ENCODE results near the gene C4orf50.

Gene C4orf50

DNA sequence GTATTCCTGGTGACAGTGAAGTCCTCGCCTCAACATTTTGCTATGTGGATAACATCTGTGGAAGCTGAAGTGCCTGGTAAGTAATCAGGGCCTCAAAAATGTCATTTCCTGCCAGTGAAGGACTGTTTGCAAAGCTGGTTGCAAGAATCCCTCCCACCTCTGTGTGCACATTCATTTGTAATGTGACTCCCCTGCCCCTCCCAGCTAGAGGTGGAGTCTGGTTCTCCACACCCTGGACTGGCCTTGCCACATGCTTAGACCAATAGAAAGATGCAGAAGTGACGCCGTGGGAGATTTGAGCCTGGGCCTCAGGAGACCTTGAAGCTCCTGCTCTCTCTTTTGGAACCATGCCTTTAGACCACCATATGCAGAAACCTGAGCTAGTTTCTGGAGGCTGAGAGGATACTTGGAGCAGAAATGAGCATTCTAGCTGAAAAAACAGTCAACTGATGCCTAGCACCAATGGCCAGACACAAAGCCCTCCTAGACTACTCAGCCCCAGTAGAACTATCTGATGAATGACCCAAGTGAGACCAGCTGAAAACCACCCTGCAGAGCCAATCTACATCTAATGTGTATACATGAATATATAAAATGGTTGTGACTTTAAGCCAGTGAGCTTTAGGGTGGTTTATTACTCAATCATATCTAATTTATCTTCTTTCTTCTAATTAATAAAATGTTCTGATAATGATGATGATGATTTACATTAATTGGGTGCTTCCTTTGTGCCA, 77.6 kb downstream of the C4orf50 start:
- no peak for DNase-seq

GRCh38 chr4:5933996-5934831, 84.0 kb downstream of the C4orf50 start:
- no peak for DNase-seq

DNA sequence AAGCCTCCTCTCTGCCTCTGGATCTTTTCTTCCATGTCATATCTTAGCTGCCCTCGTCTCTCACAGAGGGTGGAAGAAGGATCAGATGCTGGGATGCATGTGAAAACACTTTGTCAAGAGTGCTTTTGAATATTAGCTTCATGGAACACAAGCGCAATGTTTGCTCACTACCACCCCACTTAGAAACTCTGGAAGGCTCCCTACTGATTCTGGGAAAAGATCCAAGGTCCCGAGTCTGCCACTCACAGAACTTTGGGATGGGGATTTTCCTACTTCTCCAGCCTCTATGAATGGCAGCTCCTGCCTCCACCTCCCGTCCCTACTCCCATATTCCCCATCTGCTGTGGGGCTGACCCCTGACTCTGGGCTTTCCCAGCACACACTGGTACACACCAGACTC, 85.1 kb downstream of the C4orf50 start:
- no peak for DNase-seq

GRCh38 chr4:5932035-5932568, 86.1 kb downstream of the C4orf50 start:
- no peak for DNase-seq

DNA sequence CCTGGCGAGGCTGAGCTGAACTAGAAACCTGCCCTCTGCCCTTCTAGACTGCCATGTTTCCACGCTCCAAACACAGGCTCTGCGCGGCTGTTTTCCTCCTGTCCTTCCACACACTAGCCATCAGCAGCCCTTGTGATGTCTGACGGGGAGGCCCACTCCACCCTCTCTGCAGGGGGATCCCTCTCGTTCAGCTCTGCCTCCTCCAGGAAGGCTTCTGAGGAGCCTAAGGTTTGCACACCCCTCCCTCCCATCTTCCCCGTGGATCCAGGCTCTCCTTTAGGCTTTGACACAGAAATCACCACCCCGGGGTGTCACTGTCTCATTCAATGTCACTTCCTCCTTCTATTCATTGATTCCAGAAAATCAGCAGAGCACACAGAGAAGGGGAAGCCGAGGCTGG, 86.7 kb downstream of the C4orf50 start:
- no peak for DNase-seq

DNA sequence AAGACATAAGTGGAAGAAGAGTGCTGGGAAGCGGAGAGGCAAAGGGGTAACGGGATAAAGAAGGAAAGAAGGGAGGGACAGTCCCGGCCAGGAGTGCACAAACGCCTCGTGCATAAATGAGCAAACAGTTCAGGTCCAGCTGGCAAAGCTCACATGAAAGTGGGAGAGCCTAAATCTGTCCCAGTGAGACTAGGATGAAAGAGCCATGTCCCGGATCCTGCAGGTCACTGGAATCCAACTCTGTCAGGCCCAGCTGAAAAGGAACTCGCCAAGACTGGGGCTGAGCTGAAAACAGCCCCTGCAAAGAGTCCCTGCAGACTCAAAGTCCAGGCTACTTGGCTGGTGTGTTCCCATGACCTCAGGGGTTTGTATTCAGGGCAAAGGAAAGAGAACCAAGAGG, 87.4 kb downstream of the C4orf50 start:
- DNase-seq = no peak

- DNase-seq = no peak
Observed at GRCh38 chr4:5930456-5930855, 87.8 kb downstream of the C4orf50 start.

GRCh38 chr4:5928844-5929420, 89.3 kb downstream of the C4orf50 start:
- no peak for DNase-seq

- DNase-seq = no peak
Observed at GRCh38 chr4:5928274-5928673, 90.0 kb downstream of the C4orf50 start.

GRCh38 chr4:5927747-5928146, 90.5 kb downstream of the C4orf50 start:
- no peak for DNase-seq

DNA sequence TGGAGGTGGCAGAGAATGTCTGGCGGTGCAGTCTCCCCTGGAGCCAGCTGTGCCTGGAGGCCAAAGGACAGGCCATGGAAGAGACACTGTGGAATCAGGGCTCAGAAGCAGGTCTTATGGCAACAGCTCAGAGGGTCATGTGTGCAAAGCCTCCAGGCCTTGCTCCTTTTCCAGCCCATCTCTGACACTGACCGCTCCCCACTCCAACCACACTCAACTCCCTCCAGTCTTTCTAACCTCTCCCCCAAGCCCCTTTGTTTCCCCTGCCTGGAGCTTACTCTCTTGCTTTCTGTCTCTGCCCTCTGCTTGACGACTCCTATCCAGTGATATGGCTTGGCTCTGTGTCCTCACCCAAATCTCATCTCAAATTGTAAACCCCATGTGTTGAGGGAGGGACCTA, 91.1 kb downstream of the C4orf50 start:
- DNase-seq = no peak

GRCh38 chr4:5926598-5926997, 91.6 kb downstream of the C4orf50 start:
- DNase-seq = no peak

- no peak for DNase-seq
Observed at GRCh38 chr4:5925419-5926200, 92.6 kb downstream of the C4orf50 start.

- no peak for DNase-seq
Observed at GRCh38 chr4:5924461-5925125, 93.6 kb downstream of the C4orf50 start.

GRCh38 chr4:5923376-5923775, 94.9 kb downstream of the C4orf50 start:
- no peak for DNase-seq

DNA sequence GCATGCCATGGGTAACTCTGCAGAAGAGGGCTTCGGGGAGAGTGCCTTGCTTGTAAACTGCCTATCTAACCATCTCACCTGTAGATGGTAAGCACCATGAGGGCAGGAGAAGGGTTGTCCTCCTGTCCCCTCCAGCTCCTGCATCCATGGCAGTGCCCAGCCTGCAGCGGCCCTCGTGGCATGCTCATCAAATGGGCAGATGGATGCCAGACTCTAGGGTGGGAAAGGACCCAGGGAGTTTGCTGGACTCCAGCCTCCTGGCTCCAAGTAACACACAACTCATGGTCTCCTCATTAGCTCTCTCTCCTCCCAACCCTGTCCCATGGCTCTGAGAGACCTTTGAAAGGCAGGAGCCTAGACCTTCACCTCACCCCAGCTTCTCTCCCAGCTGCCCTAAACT, 95.7 kb downstream of the C4orf50 start:
- no peak for DNase-seq

- no peak for DNase-seq
Observed at GRCh38 chr4:5921981-5922380, 96.2 kb downstream of the C4orf50 start.

DNA sequence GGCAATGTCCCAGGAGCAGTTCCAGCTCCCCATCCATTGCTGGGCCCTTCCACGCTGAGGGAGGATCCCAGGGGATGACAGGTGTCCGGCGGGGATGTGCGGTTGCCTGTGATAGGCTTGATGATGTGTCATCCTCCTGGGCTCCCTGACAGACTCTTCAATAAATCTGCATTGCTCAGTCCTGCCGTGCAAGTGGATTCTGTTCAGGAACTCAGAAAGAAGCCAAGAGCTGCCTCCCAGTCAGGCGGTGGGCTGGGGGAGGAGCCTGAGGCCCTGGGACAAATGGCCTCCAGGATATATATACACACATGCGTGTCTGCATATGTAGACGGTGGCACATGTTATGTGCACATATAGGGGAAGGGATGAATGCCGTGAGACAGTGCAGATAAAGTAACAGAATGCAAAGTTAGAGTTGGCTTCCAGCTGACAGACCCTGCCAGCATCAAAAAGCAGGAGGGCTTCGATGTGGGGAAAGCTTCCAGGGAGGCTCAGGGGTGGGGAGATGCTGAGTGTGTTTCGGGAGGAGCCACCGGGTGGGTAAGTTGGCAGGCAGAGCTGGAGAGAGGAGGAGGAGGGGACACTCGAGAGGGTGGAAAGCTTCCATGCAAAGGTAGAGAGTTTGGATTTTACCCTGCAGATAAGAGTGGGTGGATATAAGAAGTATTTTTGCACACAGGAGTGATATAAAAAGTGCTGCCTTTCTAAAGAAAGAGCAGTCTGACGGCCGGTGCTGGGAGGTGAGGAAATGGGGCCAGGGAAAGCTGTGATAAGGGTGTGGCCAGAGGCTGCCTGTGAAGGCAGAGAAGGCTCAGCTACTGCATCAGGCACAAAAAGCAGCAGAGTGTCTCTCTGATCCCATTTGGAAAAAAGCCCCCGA, 96.9 kb downstream of the C4orf50 start:
- no peak for DNase-seq

DNA sequence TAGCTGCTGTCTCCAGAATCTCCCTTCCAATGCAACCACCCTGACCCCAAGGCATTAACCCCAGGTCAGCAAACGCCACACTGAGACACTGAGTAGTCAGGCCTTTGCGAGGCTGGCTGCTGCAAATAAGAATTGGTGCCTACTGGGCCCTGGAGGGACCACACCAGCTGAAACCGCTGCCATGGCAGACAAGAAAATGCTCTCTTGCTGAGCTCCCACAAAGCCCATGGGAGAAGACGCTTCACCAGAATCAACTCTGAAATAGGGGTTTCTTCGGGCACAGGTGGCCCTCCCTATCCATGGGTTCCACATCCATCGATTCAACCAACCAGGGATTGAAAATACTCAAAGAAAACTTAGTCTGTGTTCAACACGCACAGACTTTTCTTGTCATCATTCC, 98.7 kb downstream of the C4orf50 start:
- no peak for DNase-seq

- no peak for DNase-seq
Observed at GRCh38 chr4:5919044-5919443, 99.2 kb downstream of the C4orf50 start.

- DNase-seq = no peak
Observed at GRCh38 chr4:5918331-5918985, 99.8 kb downstream of the C4orf50 start.
